Mucosa of descending colon (tissue), 3 donors: Measurements from ENCODE around the gene PDE1C. TPM values are rescaled to one million over a fixed set of nuclear protein-coding genes. Genes with fewer than 3 reads are reported as not detected.
A peak's percentile ranks its signal among the peaks of the same experiment; 100 is the strongest.

Experiments used
- ATAC-seq: fragments of 200-7000 bp; cut with Tn5 transposase; one replicate; pipeline ENCODE4 v1.9.1; 2020; ENCODE audit warnings: mild to moderate bottlenecking, moderate library complexity
- DNase-seq, 3 donors: peaks; one replicate each; pipeline ENCODE4 v3.0.0-alpha.2; 2020
- H3K36me3 ChIP-seq: fragments of 200-600 bp; one replicate; pipeline ENCODE4 v1.8.0; 2021; ENCODE audit warnings: low read depth, mild to moderate bottlenecking
- H3K4me1 ChIP-seq: fragments of 200-600 bp; one replicate; pipeline ENCODE4 v1.8.0; 2021; ENCODE audit warnings: low read depth, mild to moderate bottlenecking
- H3K4me3 ChIP-seq: fragments of 200-600 bp; one replicate; pipeline ENCODE4 v1.8.0; 2021; ENCODE audit warnings: mild to moderate bottlenecking
- H3K9me3 ChIP-seq: fragments of 200-600 bp; one replicate; pipeline ENCODE4 v1.8.0; 2021; ENCODE audit warnings: mild to moderate bottlenecking
- intact Hi-C, 2 donors: fragments of 100-400 bp; cut with DNase I in 1 of 2; cut with micrococcal nuclease in 1 of 2; formaldehyde crosslinking; loops; one replicate each; pipeline versions ENCODE4 v1.11.0 to v1.11.1; 2022; cut with DNase I, micrococcal nuclease
- total RNA-seq, 3 donors: library from RNA; stranded (reverse); fragmentation: NEBNext Ultra II Directional in 2 of 3; extraction: Animal tissue kit (Norgen Biotek cat#: 25700) in 2 of 3; gene quantifications; one replicate each; pipeline versions ENCODE4 v1.2.1 to v1.2.4, GENCODE V29; 2021 to 2023
- TF ChIP-seq, protein P1 (sequence below): fragments of 200-600 bp; IDR thresholded peaks from one replicate; pipeline ENCODE4 v1.8.0; 2022; ENCODE audit warnings: antibody characterized with exemption, mild to moderate bottlenecking
- donor health status: DM: no; HTN: no; CAD: no; lungs with moderate emphysema.
- donor health status: DM: no; HTN: no; CAD: no.
- donor health status: DM: no; HTN: yes; CAD: no.

Gene PDE1C
- total RNA-seq, 3 donors from 2014 or later = 2.5 to 4.8 (median 2.5) TPM

DNA sequence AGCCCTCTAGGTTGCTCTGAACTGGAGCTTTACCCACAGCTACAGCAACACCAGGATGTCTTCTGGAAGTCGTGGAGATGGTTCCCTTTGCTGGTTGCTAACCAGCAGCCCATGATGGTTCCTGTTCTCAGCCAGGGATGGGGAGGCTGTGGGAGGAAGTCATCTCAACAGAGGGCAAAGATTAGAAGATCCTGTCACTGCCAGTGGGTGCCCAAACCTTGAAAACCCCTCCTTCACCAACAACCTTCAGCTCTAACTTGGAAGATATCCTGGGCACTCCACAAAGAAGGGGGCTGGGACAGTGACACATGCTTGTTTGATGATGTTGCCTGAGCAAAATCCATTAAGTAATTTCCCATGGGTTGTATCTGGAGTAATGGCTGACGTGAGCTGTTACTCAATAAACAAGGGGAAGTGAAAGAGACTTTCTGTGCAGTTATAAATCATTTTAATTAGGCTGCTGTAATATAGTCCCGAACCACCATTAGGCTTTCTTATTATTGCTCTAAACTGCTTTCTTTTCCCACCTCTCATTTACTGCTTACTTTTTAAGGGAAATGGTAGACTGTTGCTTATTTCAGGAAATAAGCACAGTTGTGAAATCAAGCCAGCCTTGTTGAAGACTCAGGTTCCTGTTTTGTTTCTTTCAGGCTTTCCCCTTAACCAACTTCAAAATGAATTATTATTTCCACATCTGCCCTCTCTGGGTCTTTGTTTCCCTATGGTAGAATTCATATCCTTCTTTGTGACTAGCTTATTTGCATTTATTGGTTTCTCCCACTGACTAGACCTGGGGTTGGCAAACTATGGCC, 258.4 kb downstream of the PDE1C start:
- DNase-seq (peak in 1 of 3 donors; percentile 4), ATAC-seq (peak; percentile 38)
- Histone ChIP-seq H3K9me3 (no peaks in the 10 kb centered on the region), H3K36me3 (no peaks in the 10 kb centered on the region), H3K4me1 (no peaks in the 10 kb centered on the region), H3K4me3 (no peak overlapping the region)
- TF ChIP-seq, protein P1, sequence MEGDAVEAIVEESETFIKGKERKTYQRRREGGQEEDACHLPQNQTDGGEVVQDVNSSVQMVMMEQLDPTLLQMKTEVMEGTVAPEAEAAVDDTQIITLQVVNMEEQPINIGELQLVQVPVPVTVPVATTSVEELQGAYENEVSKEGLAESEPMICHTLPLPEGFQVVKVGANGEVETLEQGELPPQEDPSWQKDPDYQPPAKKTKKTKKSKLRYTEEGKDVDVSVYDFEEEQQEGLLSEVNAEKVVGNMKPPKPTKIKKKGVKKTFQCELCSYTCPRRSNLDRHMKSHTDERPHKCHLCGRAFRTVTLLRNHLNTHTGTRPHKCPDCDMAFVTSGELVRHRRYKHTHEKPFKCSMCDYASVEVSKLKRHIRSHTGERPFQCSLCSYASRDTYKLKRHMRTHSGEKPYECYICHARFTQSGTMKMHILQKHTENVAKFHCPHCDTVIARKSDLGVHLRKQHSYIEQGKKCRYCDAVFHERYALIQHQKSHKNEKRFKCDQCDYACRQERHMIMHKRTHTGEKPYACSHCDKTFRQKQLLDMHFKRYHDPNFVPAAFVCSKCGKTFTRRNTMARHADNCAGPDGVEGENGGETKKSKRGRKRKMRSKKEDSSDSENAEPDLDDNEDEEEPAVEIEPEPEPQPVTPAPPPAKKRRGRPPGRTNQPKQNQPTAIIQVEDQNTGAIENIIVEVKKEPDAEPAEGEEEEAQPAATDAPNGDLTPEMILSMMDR = no peak
- intact Hi-C loops = no loop called here

DNA sequence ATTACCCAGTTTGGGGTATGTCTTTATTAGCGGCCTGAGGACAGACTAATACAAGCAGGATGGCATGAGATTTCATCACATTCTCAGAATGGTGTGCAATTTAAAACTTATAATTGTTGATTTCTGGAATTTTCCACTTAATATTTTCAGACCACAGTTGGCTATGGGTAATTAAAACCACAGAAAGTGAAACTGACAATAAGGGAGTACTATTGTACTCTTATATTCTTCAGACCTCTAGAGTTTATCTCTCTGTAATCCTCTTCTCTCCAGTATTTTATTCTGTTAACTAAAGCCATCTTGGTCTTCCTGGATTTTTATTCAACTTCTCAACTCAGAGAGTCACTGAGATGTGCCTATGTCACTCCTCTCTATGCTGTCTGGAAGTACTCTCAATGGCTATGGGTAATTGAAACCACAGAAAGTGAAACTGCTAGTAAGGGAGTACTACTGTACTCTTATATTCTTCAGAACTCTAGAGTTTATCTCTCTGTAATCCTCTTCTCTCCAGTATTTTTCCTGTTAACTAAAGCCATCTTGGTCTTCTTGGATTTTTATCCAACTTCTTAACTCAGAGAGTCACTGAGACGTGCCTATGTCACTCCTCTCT, 264.9 kb downstream of the PDE1C start:
- no peak for DNase-seq
- TF ChIP-seq, protein P1 = no peak

DNA sequence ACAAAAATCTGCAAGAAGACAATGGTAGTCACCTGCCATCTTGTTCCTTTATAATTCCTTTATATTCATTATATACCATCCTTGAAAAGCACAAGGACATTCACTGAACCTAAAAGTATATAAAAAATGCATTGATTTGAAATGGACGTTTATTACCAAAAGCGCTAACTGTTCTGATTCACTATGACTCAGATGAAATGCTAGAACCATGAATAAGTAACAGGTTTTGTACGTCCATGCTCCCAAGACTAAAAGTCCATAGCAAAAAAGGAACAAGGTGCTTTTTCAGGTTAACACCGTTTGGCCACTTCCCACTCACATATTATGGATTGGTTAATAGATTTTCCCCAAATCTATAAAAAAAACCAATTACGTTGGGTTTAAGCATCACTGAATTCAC, 273.8 kb downstream of the PDE1C start:
- no peak for ATAC-seq
- no peaks in the 10 kb centered on the region for H3K36me3 ChIP-seq
- H3K4me1 ChIP-seq = no peaks in the 10 kb centered on the region
- H3K4me3 ChIP-seq = no peak overlapping the region
- intact Hi-C loops = no loop called here
- no peak for DNase-seq
- TF ChIP-seq, protein P1 = no peak
- H3K9me3 ChIP-seq = no peaks in the 10 kb centered on the region

More for the DNA sequence above, 264.9 kb downstream of the PDE1C start:
- no peak overlapping the region for H3K4me3 ChIP-seq
- no peak for ATAC-seq
- no peaks in the 10 kb centered on the region for H3K9me3 ChIP-seq
- H3K4me1 ChIP-seq = no peaks in the 10 kb centered on the region
- intact Hi-C loops = no loop called here
- H3K36me3 ChIP-seq = no peaks in the 10 kb centered on the region

DNA sequence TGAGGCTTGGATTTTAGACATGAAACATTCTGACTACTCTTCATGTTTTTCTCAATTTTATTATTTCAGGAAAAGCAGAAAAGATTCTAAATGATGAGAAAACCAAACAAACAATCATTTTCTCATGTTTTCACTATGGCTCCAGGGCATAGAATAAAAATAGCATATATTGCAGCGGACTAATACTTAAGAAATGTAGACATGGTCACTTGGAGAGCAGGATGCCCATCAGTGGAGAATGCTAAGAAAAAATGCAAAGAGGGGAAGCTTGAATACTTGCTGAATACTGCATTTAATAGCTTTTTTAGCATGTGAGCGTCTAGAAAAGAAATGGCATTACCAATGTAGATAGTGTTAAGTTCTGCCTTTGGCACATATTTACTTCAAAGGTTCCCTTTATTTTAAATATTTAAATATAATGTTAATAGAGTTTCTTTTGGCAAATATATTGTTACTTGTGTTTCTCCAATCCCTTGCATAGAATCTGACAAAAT, 275.3 kb downstream of the PDE1C start:
- TF ChIP-seq, protein P1 = no peak
- Histone ChIP-seq H3K4me1 (no peaks in the 10 kb centered on the region), H3K9me3 (no peaks in the 10 kb centered on the region), H3K36me3 (no peaks in the 10 kb centered on the region), H3K4me3 (no peak overlapping the region)
- ATAC-seq (no peak), DNase-seq (no peak)
- intact Hi-C loops = no loop called here

- TF ChIP-seq, protein P1 = no peak
- H3K9me3 ChIP-seq = no peaks in the 10 kb centered on the region
- ATAC-seq (no peak), DNase-seq (no peak)
- no peaks in the 10 kb centered on the region for H3K4me1 ChIP-seq
- intact Hi-C loops = no loop called here
- H3K4me3 ChIP-seq = no peak overlapping the region
- H3K36me3 ChIP-seq = no peaks in the 10 kb centered on the region
Observed at GRCh38 chr7:31791881-31792280, 278.3 kb downstream of the PDE1C start.
